H1 (cell line): ENCODE data around the gene ZNF106. TPM values are rescaled to one million over a fixed set of nuclear protein-coding genes. Genes with fewer than 3 reads are reported as not detected.

Experiments used
- CTCF ChIA-PET: fragments of 300-600 bp; sonication (Branson Sonifier 250); formaldehyde crosslinking; loops from one replicate; lab custom pipeline; 2021; ENCODE audit not compliant: partially characterized antibody; lab: Charles Lee
- POLR2A ChIA-PET: fragments of 300-600 bp; sonication (Branson Sonifier 250); formaldehyde crosslinking; loops from one replicate; lab custom pipeline; 2021; ENCODE audit warnings: inconsistent platforms; ENCODE audit not compliant: partially characterized antibody; lab: Charles Lee
- DNase-seq, 2 experiments: peaks; one replicate each; pipeline versions ENCODE4 v3.0.0 to v3.0.0-alpha.2; 2010 to 2022; ENCODE audit warnings: low spot score in 2 of 2, low read depth in 1 of 2, mixed read lengths in 1 of 2
- FAIRE-seq: peaks from 2 replicates; lab custom pipeline; 2011; peaks lifted over from hg19 to GRCh38; lab: Jason Lieb, UNC
- H2AFZ ChIP-seq: 2 replicates; pipeline ENCODE4 v1.8.1; 2012; ENCODE audit warnings: low read length, inconsistent platforms
- H2AK5ac ChIP-seq: 2 replicates; pipeline ENCODE4 v1.6.1; 2013; ENCODE audit warnings: low read depth, low read length
- H2BK120ac ChIP-seq: replicated peaks from 2 replicates; pipeline ENCODE3; 2013; ENCODE audit warnings: low read depth, low read length, inconsistent platforms
- H2BK12ac ChIP-seq: 2 replicates; pipeline ENCODE4 v1.6.1; 2013; ENCODE audit warnings: low read depth, low read length
- H2BK15ac ChIP-seq: 2 replicates; pipeline ENCODE4 v1.6.1; 2013; ENCODE audit warnings: low read length
- H2BK20ac ChIP-seq: 2 replicates; pipeline ENCODE4 v1.6.1; 2013; ENCODE audit warnings: low read length
- H2BK5ac ChIP-seq: 2 replicates; pipeline ENCODE4 v1.6.1; 2013; ENCODE audit warnings: low read depth, low read length
- H3K14ac ChIP-seq: 2 replicates; pipeline ENCODE4 v1.6.1; 2013; ENCODE audit warnings: inconsistent platforms; ENCODE audit not compliant: insufficient read length
- H3K18ac ChIP-seq: 2 replicates; pipeline ENCODE4 v1.6.1; 2013; ENCODE audit warnings: low read length; ENCODE audit errors: extremely low read depth
- H3K23ac ChIP-seq: 2 replicates; pipeline ENCODE4 v1.6.1; 2013; ENCODE audit warnings: inconsistent platforms; ENCODE audit not compliant: insufficient read length
- H3K23me2 ChIP-seq: 2 replicates; pipeline ENCODE4 v1.6.1; 2013; ENCODE audit warnings: low read depth, low read length
- H3K27ac ChIP-seq: 2 replicates; pipeline ENCODE4 v1.6.1; 2011; ENCODE audit warnings: low read depth, low read length, inconsistent platforms
- H3K27me3 ChIP-seq, 4 experiments: replicated peaks in 1 of 4; 1 replicate in 1 of 4; 2 replicates in 3 of 4; pipeline versions ENCODE4 v1.6.1 to v1.8.1; 2011 to 2013; ENCODE audit warnings: low read length in 3 of 4, mild to moderate bottlenecking in 3 of 4, inconsistent platforms in 2 of 4, mixed read lengths in 2 of 4, moderate library complexity in 1 of 4; ENCODE audit not compliant: control insufficient read depth in 3 of 4, insufficient read depth in 3 of 4; ENCODE audit errors: extremely low read depth in 1 of 4
- H3K36me3 ChIP-seq, 4 experiments: 2 replicates each; pipeline versions ENCODE4 v1.6.1 to v1.8.1; 2011 to 2013; ENCODE audit warnings: mild to moderate bottlenecking in 4 of 4, low read length in 3 of 4, moderate library complexity in 2 of 4, control low read depth in 1 of 4, inconsistent platforms in 1 of 4; ENCODE audit not compliant: insufficient read depth in 4 of 4, control insufficient read depth in 2 of 4
- H3K4ac ChIP-seq: replicated peaks from 2 replicates; pipeline ENCODE3; 2013; ENCODE audit warnings: low read length, low read depth, mixed read lengths, inconsistent platforms; ENCODE audit not compliant: insufficient read length
- H3K4me1 ChIP-seq, 4 experiments: replicated peaks in 1 of 4; 1 replicate in 1 of 4; 2 replicates in 3 of 4; pipeline versions ENCODE4 v1.6.1 to v1.8.1; 2011 to 2013; ENCODE audit warnings: low read length in 3 of 4, inconsistent platforms in 2 of 4, mixed read lengths in 1 of 4; ENCODE audit not compliant: insufficient read depth in 4 of 4, control insufficient read depth in 3 of 4
- H3K4me2 ChIP-seq, 2 experiments: 2 replicates each; pipeline versions ENCODE4 v1.6.1 to v1.8.1; 2011 to 2013; ENCODE audit warnings: low read depth in 2 of 2, low read length in 2 of 2, control low read depth in 1 of 2, inconsistent platforms in 1 of 2, mild to moderate bottlenecking in 1 of 2; ENCODE audit not compliant: insufficient read depth in 1 of 2
- H3K4me3 ChIP-seq, 4 experiments: fragments of 200-600, 300-600 bp in 1 of 4; sonication (generic), shearing (Covaris generic), sonication (Bioruptor Twin) in 1 of 4; 2 replicates each; pipeline versions ENCODE4 v1.5.1 to v1.8.1; 2011 to 2016; ENCODE audit warnings: low read length in 4 of 4, low read depth in 3 of 4, control low read depth in 2 of 4, inconsistent platforms in 2 of 4, mild to moderate bottlenecking in 2 of 4, mixed read lengths in 1 of 4, moderate library complexity in 1 of 4; ENCODE audit not compliant: insufficient read depth in 2 of 4; ENCODE audit errors: extremely low read depth in 1 of 4
- H3K56ac ChIP-seq: replicated peaks from 2 replicates; pipeline ENCODE3; 2013; ENCODE audit warnings: low read depth, mild to moderate bottlenecking, mixed read lengths, low read length, inconsistent platforms; ENCODE audit not compliant: insufficient read length
- H3K79me1 ChIP-seq: 2 replicates; pipeline ENCODE4 v1.6.1; 2013; ENCODE audit warnings: low read depth, low read length, control low read depth
- H3K79me2 ChIP-seq, 2 experiments: 2 replicates each; pipeline versions ENCODE4 v1.6.1 to v1.8.1; 2012 to 2013; ENCODE audit warnings: low read length in 2 of 2, mild to moderate bottlenecking in 2 of 2, inconsistent platforms in 1 of 2; ENCODE audit not compliant: insufficient read depth in 2 of 2, control insufficient read depth in 1 of 2
- H3K9ac ChIP-seq, 4 experiments: replicated peaks in 1 of 4; 1 replicate in 1 of 4; 2 replicates in 3 of 4; pipeline versions ENCODE4 v1.6.1 to v1.8.1; 2011 to 2013; ENCODE audit warnings: low read depth in 3 of 4, low read length in 3 of 4, control low read depth in 2 of 4, mild to moderate bottlenecking in 2 of 4, moderate library complexity in 2 of 4, inconsistent platforms in 1 of 4; ENCODE audit errors: extremely low read depth in 1 of 4
- H3K9me3 ChIP-seq, 2 experiments: 2 replicates each; pipeline versions ENCODE4 v1.6.1 to v1.8.1; 2012 to 2013; ENCODE audit warnings: mild to moderate bottlenecking in 2 of 2, moderate library complexity in 2 of 2, control low read depth in 1 of 2, inconsistent platforms in 1 of 2, low read depth in 1 of 2, low read length in 1 of 2, mixed read lengths in 1 of 2; ENCODE audit not compliant: insufficient read depth in 2 of 2
- H4K20me1 ChIP-seq, 2 experiments: replicated peaks in 1 of 2; 2 replicates each; pipeline versions ENCODE3 to v1.8.1; 2011 to 2013; ENCODE audit warnings: inconsistent platforms in 2 of 2, low read length in 2 of 2, mild to moderate bottlenecking in 1 of 2; ENCODE audit not compliant: insufficient read depth in 2 of 2, control insufficient read depth in 1 of 2
- H4K5ac ChIP-seq: 2 replicates; pipeline ENCODE4 v1.6.1; 2013; ENCODE audit warnings: low read length, low read depth, mixed read lengths, inconsistent platforms; ENCODE audit not compliant: insufficient read length
- H4K8ac ChIP-seq: 2 replicates; pipeline ENCODE4 v1.8.0; 2013; ENCODE audit warnings: mild to moderate bottlenecking, moderate library complexity, low read length, inconsistent platforms; ENCODE audit not compliant: insufficient read depth; ENCODE audit errors: extremely low read depth
- H4K91ac ChIP-seq: replicated peaks from 2 replicates; pipeline ENCODE3; 2013; ENCODE audit warnings: low read length, mixed read lengths, inconsistent platforms; ENCODE audit not compliant: insufficient read length
- CHD2 ChIP-seq: IDR thresholded peaks from 2 replicates; pipeline ENCODE4 v1.6.1; 2012; ENCODE audit warnings: low read length, improper control_type of control experiment
- CTCF ChIP-seq, 3 experiments: IDR thresholded peaks; 1 replicate in 2 of 3; 2 replicates in 1 of 3; pipeline versions ENCODE4 v1.5.1 to v1.6.1; 2011; ENCODE audit warnings: low read length in 3 of 3, mild to moderate bottlenecking in 3 of 3, inconsistent platforms in 2 of 3, low read depth in 1 of 3, moderate library complexity in 1 of 3; ENCODE audit not compliant: insufficient read depth in 1 of 3; ENCODE audit errors: control extremely low read depth in 1 of 3
- RNF2 ChIP-seq: fragments of 200-900, 300-1000 bp; sonication (generic); IDR thresholded peaks from 2 replicates; pipeline ENCODE4 v1.7.1; 2016; ENCODE audit warnings: borderline replicate concordance, low read depth, mild to moderate bottlenecking, antibody characterized with exemption, low read length; ENCODE audit not compliant: poor library complexity, severe bottlenecking; ENCODE audit errors: missing control alignments
- SIRT6 ChIP-seq: IDR thresholded peaks from one replicate; pipeline ENCODE4 v1.7.1; 2012; ENCODE audit warnings: low read length, inconsistent platforms
- SP1 ChIP-seq: IDR thresholded peaks from 2 replicates; pipeline ENCODE4 v1.6.1; 2011; ENCODE audit warnings: low read depth, low read length
- TAF1 ChIP-seq: IDR thresholded peaks from 2 replicates; pipeline ENCODE4 v1.6.1; 2011; ENCODE audit warnings: mild to moderate bottlenecking, low read depth, low read length
- TAF7 ChIP-seq: optimal IDR thresholded peaks from 2 replicates; pipeline ENCODE3; 2011; ENCODE audit warnings: low read depth, mild to moderate bottlenecking, inconsistent platforms, low read length, moderate library complexity, borderline replicate concordance
- TEAD4 ChIP-seq: IDR thresholded peaks from 2 replicates; pipeline ENCODE4 v1.6.1; 2012; ENCODE audit warnings: low read depth, low read length, inconsistent platforms, mixed read lengths
- WGBS, 2 experiments: shearing (Covaris generic) in 1 of 2; methylation state at CpG; one replicate each; pipeline versions ENCODE4 v1.1.6 to v1.1.7; 2013 to 2015; ENCODE audit warnings: low lambda C conversion rate in 2 of 2, mixed read lengths in 2 of 2, inconsistent platforms in 1 of 2, low coverage in 1 of 2, missing lambda C conversion rate in 1 of 2; ENCODE audit not compliant: insufficient replicate concordance in 2 of 2, insufficient coverage in 1 of 2, insufficient read length in 1 of 2; ENCODE audit errors: extremely low coverage in 1 of 2, missing lambda C conversion rate in 1 of 2; 5-methylcytosine and 5-hydroxymethylcytosine counted together
- polyA plus RNA-seq, 7 experiments: library from polyadenylated mRNA; depleted of rRNA in 3 of 7; stranded (reverse) in 5 of 7; unstranded in 2 of 7; fragments of >200 nt in 5 of 7; fragments of 200-250 nt in 2 of 7; gene quantifications; 1 replicate in 5 of 7; 2 replicates in 1 of 7; 4 replicates in 1 of 7; pipeline versions ENCODE4 v1.2.1 to v1.2.3, GENCODE V29; 2011 to 2013; ENCODE audit warnings: missing spikeins in 2 of 7, mixed read lengths in 2 of 7
- total RNA-seq: library from RNA; stranded (reverse); fragmentation: NEBNext Ultra II Directional; extraction: Animal tissue kit (Norgen Biotek cat#: 25700); gene quantifications from 2 replicates; pipeline ENCODE4 v1.2.1, GENCODE V29; 2021

ZNF106 gene
- total and polyA plus RNA-seq, 2 of the 8 experiments (the other 6 are each of a cell fraction or from before 2014, with no cell fraction given), result 18.2 to 62.0 TPM

- CTCF ChIA-PET, result no interaction called here
- Histone ChIP-seq H2BK5ac (no peak overlapping the region), H2BK20ac (no peak overlapping the region), H3K36me3 (peaks cover 2 to 21% (median 12%) of the 10 kb centered on the region in 4 experiments; a peak in 7 of 8 replicates), H3K14ac (no peak overlapping the region), H2AK5ac (no peak overlapping the region), H3K79me1 (no peaks in the 10 kb centered on the region), H3K4me3 (no peak overlapping the region), H3K56ac (no peak overlapping the region), H3K27me3 (no peaks in the 10 kb centered on the region), H3K23me2 (no peaks in the 10 kb centered on the region; the same call in 1 of the 2 replicates), H2AFZ (no peak overlapping the region), H2BK12ac (no peak overlapping the region), H3K23ac (no peak overlapping the region), H3K4me2 (no peak overlapping the region), H4K91ac (no peak overlapping the region), H3K79me2 (no peaks in the 10 kb centered on the region), H2BK15ac (no peak overlapping the region), H3K18ac (no peak overlapping the region), H3K4ac (no peak overlapping the region), H4K5ac (no peak overlapping the region), H4K8ac (no peak overlapping the region), H2BK120ac (no peak overlapping the region), H3K27ac (no peak overlapping the region), H3K4me1 (no peaks in the 10 kb centered on the region), H3K9me3 (no peaks in the 10 kb centered on the region), H3K9ac (no peak overlapping the region), H4K20me1 (peaks cover 0 to 2% of the 10 kb centered on the region in 2 experiments)
- DNase-seq (no peak), FAIRE-seq (no peak)
- POLR2A ChIA-PET, result interaction anchor here (0.7 kb wide), 1 partner anchor 13 kb away, joined by 3 read pairs; no protein-coding TSS in a partner anchor
- TF ChIP-seq TAF1 (no peak), CTCF (IDR thresholded peaks at IDR 0.05; ENCODE audit: control extremely low read depth in 1 of 3, insufficient read depth in 1 of 3, low read depth in 1 of 3, low read length in 3 of 3) (no peak), SIRT6 (no peak), TAF7 (no peak), CHD2 (no peak), RNF2 (no peak), SP1 (no peak), TEAD4 (no peak)
- 93% methylated on average over 2 of the region's 2 CpGs; no CpG with 5 or more reads in 1 of the 2 experiments for WGBS, 2 experiments
Observed at GRCh38 chr15:42413920-42414319, 77.0 kb downstream of the ZNF106 start.
